H1 (cell line): Measurements from ENCODE around the gene IL17RA. TPM values are rescaled to one million over a fixed set of nuclear protein-coding genes. Genes with fewer than 3 reads are reported as not detected.

Experiments used
- BACH1 ChIP-seq: IDR thresholded peaks from 2 replicates; pipeline ENCODE4 v1.6.1; 2012; ENCODE audit warnings: low read length, improper control_type of control experiment
- CBX5 ChIP-seq: fragments of 300-800, 300-1000 bp; sonication (generic); IDR thresholded peaks from 2 replicates; pipeline ENCODE4 v1.7.1; 2016; ENCODE audit warnings: antibody characterized with exemption, low read length, low read depth
- KDM1A ChIP-seq: fragments of 200-600, 300-600 bp; sonication (generic); IDR thresholded peaks from 2 replicates; pipeline ENCODE4 v1.7.1; 2016; ENCODE audit warnings: mild to moderate bottlenecking, low read length, borderline replicate concordance
- SRF ChIP-seq: IDR thresholded peaks from 2 replicates; pipeline ENCODE4 v1.6.1; 2011; ENCODE audit warnings: mild to moderate bottlenecking, low read depth, low read length, moderate library complexity
- USF2 ChIP-seq: IDR thresholded peaks from 2 replicates; pipeline ENCODE4 v1.6.1; 2011; ENCODE audit warnings: low read length, improper control_type of control experiment
- polyA plus RNA-seq, 7 experiments: library from polyadenylated mRNA; depleted of rRNA in 3 of 7; stranded (reverse) in 5 of 7; unstranded in 2 of 7; fragments of >200 nt in 5 of 7; fragments of 200-250 nt in 2 of 7; gene quantifications; 1 replicate in 5 of 7; 2 replicates in 1 of 7; 4 replicates in 1 of 7; pipeline versions ENCODE4 v1.2.1 to v1.2.3, GENCODE V29; 2011 to 2013; ENCODE audit warnings: missing spikeins in 2 of 7, mixed read lengths in 2 of 7
- total RNA-seq: library from RNA; stranded (reverse); fragmentation: NEBNext Ultra II Directional; extraction: Animal tissue kit (Norgen Biotek cat#: 25700); gene quantifications from 2 replicates; pipeline ENCODE4 v1.2.1, GENCODE V29; 2021

IL17RA gene
- total and polyA plus RNA-seq, 2 of the 8 experiments (the other 6 are each of a cell fraction or from before 2014, with no cell fraction given): 5.6 to 9.9 TPM

- no peak for TF ChIP-seq USF2
- TF ChIP-seq CBX5: no peak
- TF ChIP-seq SRF: no peak
- TF ChIP-seq KDM1A: no peak
- TF ChIP-seq BACH1: no peak
- TF ChIP-seq, all 59 proteins: peak for 0
These were observed 38.0 kb upstream of the IL17RA start (continued) for GRCh38 chr22:17046566-17047348.
